A673 (cell line): ENCODE data around the gene SALL1. TPM values are rescaled to one million over a fixed set of nuclear protein-coding genes. Genes with fewer than 3 reads are reported as not detected.

ENCODE experiments used
- BruUV-seq: library from RNA; stranded (reverse); fragments of 400-500 nt; replicated peaks from 2 replicates; lab custom pipeline; 2021; lab: Mats Ljungman, UMichigan
- CTCF ChIA-PET: fragments of 300-600 bp; sonication (Branson Sonifier 250); formaldehyde crosslinking; loops from one replicate; lab custom pipeline; 2022; ENCODE audit warnings: antibody characterized with exemption; lab: Charles Lee
- POLR2A ChIA-PET: fragments of 300-600 bp; sonication (Branson Sonifier 250); formaldehyde crosslinking; loops from one replicate; lab custom pipeline; 2022; ENCODE audit warnings: antibody characterized with exemption; ENCODE audit not compliant: low non-redundant PET; lab: Charles Lee
- DNase-seq: peaks from one replicate; pipeline ENCODE4 v3.0.0-alpha.2; 2015; ENCODE audit warnings: low spot score
- H3K27ac ChIP-seq: fragments of 200-600 bp; sonication (generic); 2 replicates; pipeline ENCODE4 v1.5.1; 2016; ENCODE audit warnings: mixed run types, low read depth, mild to moderate bottlenecking, mixed read lengths, antibody characterized with exemption, low read length; ENCODE audit not compliant: poor library complexity, severe bottlenecking
- H3K27me3 ChIP-seq: fragments of 200-600 bp; sonication (generic); replicated peaks from 2 replicates; pipeline ENCODE4 v1.6.1; 2017; ENCODE audit warnings: mixed run types, low read depth, mild to moderate bottlenecking, mixed read lengths, antibody characterized with exemption, low read length; ENCODE audit not compliant: insufficient read depth, poor library complexity
- H3K36me3 ChIP-seq: fragments of 200-600 bp; sonication (generic); 2 replicates; pipeline ENCODE4 v1.6.1; 2016; ENCODE audit warnings: mixed run types, mild to moderate bottlenecking, mixed read lengths, antibody characterized with exemption, low read length; ENCODE audit not compliant: insufficient read depth, poor library complexity, severe bottlenecking
- H3K4me1 ChIP-seq: fragments of 200-600 bp; sonication (generic); 2 replicates; pipeline ENCODE4 v1.6.1; 2017; ENCODE audit warnings: mixed run types, mild to moderate bottlenecking, mixed read lengths, antibody characterized with exemption, low read length; ENCODE audit not compliant: insufficient read depth, poor library complexity, severe bottlenecking
- H3K4me3 ChIP-seq: fragments of 200-600 bp; sonication (generic); 2 replicates; pipeline ENCODE4 v1.5.1; 2016; ENCODE audit warnings: low read depth, mixed run types, mild to moderate bottlenecking, mixed read lengths, low read length; ENCODE audit not compliant: poor library complexity, severe bottlenecking
- H3K9me3 ChIP-seq: fragments of 200-600 bp; sonication (generic); 2 replicates; pipeline ENCODE4 v1.6.1; 2016; ENCODE audit warnings: mixed run types, low read depth, mild to moderate bottlenecking, mixed read lengths, antibody characterized with exemption, low read length; ENCODE audit not compliant: poor library complexity, severe bottlenecking
- CTCF ChIP-seq: fragments of 300-800, 200-600 bp; sonication (generic); conservative IDR thresholded peaks from 2 replicates; pipeline ENCODE4 v1.5.1; 2017; ENCODE audit warnings: low read depth, mild to moderate bottlenecking, antibody characterized with exemption, low read length, moderate library complexity, mixed read lengths
- EZH2 ChIP-seq: fragments of 200-600 bp; sonication (generic); IDR thresholded peaks from 2 replicates; pipeline ENCODE4 v1.6.1; 2017; ENCODE audit warnings: borderline replicate concordance, low read depth, mild to moderate bottlenecking, mixed read lengths, antibody characterized with exemption, low read length; ENCODE audit not compliant: poor library complexity, severe bottlenecking
- intact Hi-C: fragments of 100-400 bp; cut with micrococcal nuclease; formaldehyde crosslinking; loops from one replicate; pipeline ENCODE4 v1.10.0; 2022; ENCODE audit not compliant: unreplicated experiment
- total RNA-seq: library from RNA; stranded (reverse); gene quantifications from 2 replicates; pipeline ENCODE4 v1.2.3, GENCODE V29; 2021

Gene SALL1
- total RNA-seq, 1 experiment from 2014 or later, result 24.8 TPM

- ChIA-PET POLR2A (no interaction called here), CTCF (no interaction called here)
- Histone ChIP-seq H3K27me3 (peaks cover 55% of the 10 kb centered on the region), H3K4me3 (peak overlapping the region; percentile 25), H3K9me3 (no peaks in the 10 kb centered on the region), H3K27ac (no peak overlapping the region), H3K36me3 (no peaks in the 10 kb centered on the region), H3K4me1 (peaks cover 6% of the 10 kb centered on the region)
- no peak for TF ChIP-seq CTCF
- peak; percentile 51 for TF ChIP-seq EZH2
- DNase-seq, result no peak
- no TSS peak for BruUV-seq
- intact Hi-C loops, result no loop called here
Observed at GRCh38 chr16:51113236-51114125, 37.6 kb downstream of the SALL1 start.

GRCh38 chr16:51112323-51112722 lies 38.7 kb downstream of the SALL1 start:
- DNase-seq, result no peak
- H3K36me3 ChIP-seq, result no peaks in the 10 kb centered on the region
- no TSS peak for BruUV-seq
- H3K9me3 ChIP-seq, result no peaks in the 10 kb centered on the region
- H3K27ac ChIP-seq, result no peak overlapping the region
- TF ChIP-seq CTCF, result no peak
- TF ChIP-seq EZH2, result no peak
- H3K27me3 ChIP-seq, result peaks cover 59% of the 10 kb centered on the region
- POLR2A ChIA-PET, result no interaction called here
- H3K4me3 ChIP-seq, result no peak overlapping the region
- H3K4me1 ChIP-seq, result peaks cover 6% of the 10 kb centered on the region
- intact Hi-C loops, result no loop called here
- CTCF ChIA-PET, result no interaction called here

- no peaks in the 10 kb centered on the region for H3K36me3 ChIP-seq
- no peak overlapping the region for H3K27ac ChIP-seq
- TF ChIP-seq CTCF (no peak), EZH2 (no peak)
- intact Hi-C loops, result no loop called here
- DNase-seq, result no peak
- no peaks in the 10 kb centered on the region for H3K9me3 ChIP-seq
- no TSS peak for BruUV-seq
- H3K27me3 ChIP-seq, result peaks cover 65% of the 10 kb centered on the region
- H3K4me1 ChIP-seq, result peaks cover 6% of the 10 kb centered on the region
- POLR2A ChIA-PET, result interaction anchor here (0.6 kb wide), 1 partner anchor 21 kb away, joined by 4 read pairs; no protein-coding TSS in a partner anchor
- CTCF ChIA-PET, result no interaction called here
- H3K4me3 ChIP-seq, result no peak overlapping the region
Observed at GRCh38 chr16:51111759-51112158, 39.3 kb downstream of the SALL1 start.
